ENCODE measurements around the gene SURF4. TPM values are rescaled to one million over a fixed set of nuclear protein-coding genes. Genes with fewer than 3 reads are reported as not detected.

The SURF4 gene
- total RNA-seq, 1 experiment from 2014 or later = 134 TPM

GRCh38 chr9:133353548-133353947 lies 22.3 kb downstream of the SURF4 start:
- H3K27me3 ChIP-seq (ENCODE audit: insufficient read depth, low read length) = no peaks in the 10 kb centered on the region
- peaks cover 33 to 51% of the 10 kb centered on the region in 2 experiments for H3K36me3 ChIP-seq (ENCODE audit: control insufficient read depth in 1 of 2, insufficient read depth in 2 of 2, low read length in 2 of 2)
- TF ChIP-seq EZH2 (IDR thresholded peaks at IDR 0.05) (no peak), POLR2A (IDR thresholded peaks at IDR 0.05; ENCODE audit: borderline replicate concordance, extremely low read depth, insufficient read depth, insufficient read length) (peak; percentile 3)
- ChIA-PET RAD21 (ENCODE audit: low non-redundant PET in 1 of 2, low total read pairs in 2 of 2, uncharacterized antibody in 2 of 2, unreplicated experiment in 2 of 2) (no interaction called here), POLR2A (interaction anchor here (0.9 to 1.2 kb wide), 2 partner anchors 9 to 106 kb away, joined by 3 read pairs; partner anchors contain the start of gene CACFD1), CTCF (interaction anchor here (1.4 kb wide), 1 partner anchor 12 kb away, joined by 3 read pairs; no protein-coding TSS in a partner anchor)
- no peak overlapping the region for H3K4me3 ChIP-seq (replicated peaks in 1 of 2; ENCODE audit: low read depth in 1 of 2, low read length in 2 of 2)
- peaks cover 62% of the 10 kb centered on the region for H3K79me2 ChIP-seq (ENCODE audit: insufficient read depth, low read length)
- peaks cover 12 to 38% of the 10 kb centered on the region in 2 experiments; a peak in 3 of 4 replicates for H3K4me1 ChIP-seq (ENCODE audit: control insufficient read depth in 1 of 2, insufficient read depth in 2 of 2, low read length in 2 of 2)
- H3K9me2 ChIP-seq (ENCODE audit: insufficient read depth) = no peaks in the 10 kb centered on the region
- no peak overlapping the region for H2AFZ ChIP-seq (ENCODE audit: low read depth, low read length, poor library complexity, severe bottlenecking)
- no peak overlapping the region for H3K9ac ChIP-seq (ENCODE audit: low read length)
- no peak for ATAC-seq
- DNase-seq (ENCODE audit: low read depth, low spot score) = no peak
- H4K20me1 ChIP-seq (ENCODE audit: insufficient read depth) = peaks cover 10% of the 10 kb centered on the region; the same call in 1 of the 2 replicates
- intact Hi-C loops (cut with micrococcal nuclease) = loop anchor here (10.0 kb wide), 1 partner anchor 641 kb away; the partner anchor contains the start of gene VAV2
- BruUV-seq (replicated peaks) = no TSS peak
- peak overlapping the region; percentile 4; the same call in 1 of the 2 replicates for H3K27ac ChIP-seq (ENCODE audit: low read depth, low read length)
- H3K4me2 ChIP-seq (ENCODE audit: low read length) = no peak overlapping the region
- H3K9me3 ChIP-seq (ENCODE audit: control insufficient read depth in 1 of 2, insufficient read depth in 1 of 2, low read depth in 1 of 2, low read length in 2 of 2) = no peaks in the 10 kb centered on the region

DNA sequence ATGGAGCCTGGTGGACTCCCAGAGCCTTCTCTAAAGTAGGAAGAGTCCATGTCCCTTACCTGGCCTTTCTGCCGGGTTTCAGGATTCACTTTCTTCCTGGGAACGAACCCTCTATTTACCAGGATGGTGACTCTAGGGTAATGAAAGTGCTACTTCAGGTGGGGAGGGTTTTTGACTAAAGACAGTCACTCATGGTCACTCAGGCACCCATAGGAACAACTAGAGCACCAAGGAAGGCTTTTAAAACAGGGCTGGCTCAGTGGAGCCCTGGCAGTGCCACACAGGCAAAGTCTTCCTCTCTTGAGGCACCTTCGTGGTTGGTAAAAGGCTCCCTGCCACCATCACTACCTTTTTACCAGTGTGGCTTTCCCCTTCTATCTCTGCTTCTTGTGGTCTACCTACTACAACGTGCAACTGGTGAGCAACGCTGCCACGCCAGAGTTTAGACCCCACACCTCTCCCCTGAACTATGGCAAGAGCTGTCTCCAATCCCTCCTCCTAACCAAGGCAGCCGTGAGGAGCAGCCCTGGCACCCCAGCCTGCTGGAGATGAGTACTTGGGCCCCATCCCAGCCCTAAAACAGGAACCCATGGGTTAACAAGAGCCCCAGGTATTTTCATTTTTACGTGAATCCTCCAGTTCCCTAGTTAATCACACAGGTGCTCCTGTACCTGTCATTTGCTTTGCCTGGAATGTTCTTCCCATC lies 23.1 kb downstream of the SURF4 start:
- H3K36me3 ChIP-seq (ENCODE audit: control insufficient read depth in 1 of 2, insufficient read depth in 2 of 2, low read length in 2 of 2) = peaks cover 33 to 50% of the 10 kb centered on the region in 2 experiments
- no peak overlapping the region for H2AFZ ChIP-seq (ENCODE audit: low read depth, low read length, poor library complexity, severe bottlenecking)
- H3K4me2 ChIP-seq (ENCODE audit: low read length) = no peak overlapping the region
- peaks cover 11 to 37% of the 10 kb centered on the region in 2 experiments; a peak in 3 of 4 replicates for H3K4me1 ChIP-seq (ENCODE audit: control insufficient read depth in 1 of 2, insufficient read depth in 2 of 2, low read length in 2 of 2)
- no peak for DNase-seq (ENCODE audit: low read depth, low spot score)
- peak overlapping the region; percentile 4; the same call in 1 of the 2 replicates for H3K27ac ChIP-seq (ENCODE audit: low read depth, low read length)
- CTCF ChIA-PET = interaction anchor here (1.4 kb wide), 1 partner anchor 11 kb away, joined by 3 read pairs; no protein-coding TSS in a partner anchor
- H3K9me2 ChIP-seq (ENCODE audit: insufficient read depth) = no peaks in the 10 kb centered on the region
- TF ChIP-seq ZNF274 (IDR thresholded peaks at IDR 0.05; ENCODE audit: low read depth, low read length) (no peak), SP1 (IDR thresholded peaks at IDR 0.05; ENCODE audit: low read depth) (no peak), TCF7L2 (IDR thresholded peaks at IDR 0.05; ENCODE audit: borderline replicate concordance, extremely low read depth, insufficient read depth, insufficient read length) (no peak), POLR2A (IDR thresholded peaks at IDR 0.05; ENCODE audit: borderline replicate concordance, extremely low read depth, insufficient read depth, insufficient read length) (peak; percentile 12)
- H3K4me3 ChIP-seq (replicated peaks in 1 of 2; ENCODE audit: low read depth in 1 of 2, low read length in 2 of 2) = no peak overlapping the region
- RAD21 ChIA-PET (ENCODE audit: low non-redundant PET in 1 of 2, low total read pairs in 2 of 2, uncharacterized antibody in 2 of 2, unreplicated experiment in 2 of 2) = no interaction called here
- POLR2A ChIA-PET = interaction anchor here (0.9 to 1.2 kb wide), 2 partner anchors 10 to 107 kb away, joined by 3 read pairs; partner anchors contain the start of gene CACFD1
- H3K9ac ChIP-seq (ENCODE audit: low read length) = no peak overlapping the region
- peaks cover 10% of the 10 kb centered on the region; the same call in 1 of the 2 replicates for H4K20me1 ChIP-seq (ENCODE audit: insufficient read depth)
- H3K79me2 ChIP-seq (ENCODE audit: insufficient read depth, low read length) = peaks cover 62% of the 10 kb centered on the region
- intact Hi-C loops (cut with micrococcal nuclease) = loop anchor here (10.0 kb wide), 1 partner anchor 642 kb away; the partner anchor contains the start of gene VAV2
- ATAC-seq = no peak
- no peaks in the 10 kb centered on the region for H3K27me3 ChIP-seq (ENCODE audit: insufficient read depth, low read length)
- BruUV-seq (replicated peaks) = no TSS peak
- H3K9me3 ChIP-seq (ENCODE audit: control insufficient read depth in 1 of 2, insufficient read depth in 1 of 2, low read depth in 1 of 2, low read length in 2 of 2) = no peaks in the 10 kb centered on the region

Measured in HCT116 (cell line).